KBM-7 (cell line): ENCODE data around the gene WNK1.
"Not testable (repeated sequence)": the region's sequence is repeated elsewhere in the genome, so short reads cannot be mapped to it uniquely, and the experiment has no call there.

Experiments
- DNase-seq: peaks from one replicate; pipeline ENCODE4 v3.0.0-alpha.2; 2015
- in situ Hi-C: fragments of 300-500 bp; cut with MboI; formaldehyde crosslinking; loops from 2 replicates; pipeline ENCODE4 v1.14.3; 2020; ENCODE audit warnings: low sequenced_read_pairs, low pct_unique_long_range_greater_than_20kb, mixed read lengths

The WNK1 gene

DNA sequence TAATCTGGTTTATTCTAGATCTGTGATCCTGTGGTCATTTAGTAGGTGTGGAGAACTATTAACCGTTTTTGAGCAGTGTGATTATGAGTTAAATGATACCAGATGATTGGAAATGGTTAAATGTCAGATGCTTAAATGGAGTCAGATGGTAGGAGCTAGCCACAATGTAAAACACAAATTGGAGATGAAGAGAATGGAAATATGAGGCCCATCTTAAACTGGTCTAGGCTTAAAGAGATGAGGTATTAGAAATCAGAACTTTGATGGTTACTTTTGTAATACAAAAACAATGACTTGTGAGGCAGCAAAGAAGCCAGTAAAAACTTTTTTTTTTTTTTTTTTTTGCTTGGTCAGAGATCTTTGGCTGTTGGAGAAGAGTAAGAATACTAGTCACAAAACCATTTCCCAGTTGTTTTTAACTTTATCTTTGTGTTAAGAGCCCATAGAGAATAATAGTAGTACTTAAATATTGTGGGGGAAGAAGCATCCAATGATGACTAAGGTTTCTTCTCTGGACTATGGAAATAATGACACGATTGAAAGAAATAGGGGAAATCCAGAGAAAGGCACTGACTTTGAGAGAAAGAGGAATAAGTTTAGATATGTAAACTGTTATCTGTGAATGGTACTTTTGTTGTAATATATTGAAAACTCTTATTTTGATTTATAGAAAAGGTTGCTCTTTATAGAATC is 95.9 kb downstream of the WNK1 start:
- no peak for DNase-seq

DNA sequence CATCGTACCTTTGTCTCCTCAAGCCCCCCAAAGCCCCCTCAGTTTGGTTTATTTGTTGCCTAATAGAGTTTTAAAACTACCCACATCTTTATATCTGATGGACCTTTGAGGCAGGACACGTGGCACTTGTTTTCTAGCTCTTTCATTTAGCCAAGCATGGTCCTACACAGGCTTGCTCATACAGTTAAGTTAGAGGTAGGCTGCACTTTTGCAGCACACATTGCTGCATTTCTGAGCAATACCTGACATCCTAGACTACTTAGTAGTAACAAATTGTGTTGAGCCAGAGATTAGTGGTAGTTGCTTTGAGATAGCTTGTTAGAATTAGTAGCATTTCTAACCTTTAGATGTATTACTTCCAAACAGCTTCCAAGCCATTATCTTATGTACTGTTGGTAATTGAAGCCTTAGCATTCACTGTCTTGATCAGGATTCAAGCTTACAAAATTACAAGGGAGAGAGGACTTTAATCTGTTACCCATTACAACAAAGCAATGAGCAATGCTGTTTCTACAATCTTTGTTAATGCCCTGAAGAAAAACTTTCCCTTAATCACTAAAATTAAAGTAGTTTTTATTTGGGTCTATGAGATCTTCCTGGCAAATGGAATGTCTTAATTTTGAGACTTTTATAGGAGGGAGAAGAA is 96.6 kb downstream of the WNK1 start:
- no peak for DNase-seq
- in situ Hi-C loops: no loop called here

More for the DNA sequence above, 95.9 kb downstream of the WNK1 start:
- in situ Hi-C loops: no loop called here

DNA sequence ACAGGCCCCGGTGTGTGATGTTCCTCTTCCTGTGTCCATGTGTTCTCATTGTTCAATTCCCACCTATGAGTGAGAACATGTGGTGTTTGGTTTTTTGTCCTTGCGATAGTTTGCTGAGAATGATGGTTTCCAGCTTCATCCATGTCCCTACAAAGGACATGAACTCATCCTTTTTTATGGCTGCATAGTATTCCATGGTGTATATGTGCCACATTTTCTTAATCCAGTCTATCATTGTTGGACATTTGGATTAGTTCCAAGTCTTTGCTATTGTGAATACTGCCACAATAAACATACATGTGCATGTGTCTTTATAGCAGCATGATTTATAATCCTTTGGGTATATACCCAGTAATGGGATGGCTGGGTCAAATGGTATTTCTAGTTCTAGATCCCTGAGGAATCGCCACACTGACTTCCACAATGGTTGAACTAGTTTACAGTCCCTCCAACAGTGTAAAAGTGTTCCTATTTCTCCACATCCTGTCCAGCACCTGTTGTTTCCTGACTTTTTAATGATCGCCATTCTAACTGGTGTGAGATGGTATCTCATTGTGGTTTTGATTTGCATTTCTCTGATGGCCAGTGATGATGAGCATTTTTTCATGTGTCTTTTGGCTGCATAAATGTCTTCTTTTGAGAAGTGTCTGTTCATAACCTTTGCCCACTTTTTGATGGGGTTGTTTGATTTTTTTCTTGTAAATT is 97.5 kb downstream of the WNK1 start:
- DNase-seq, in situ Hi-C loops: not testable (repeated sequence)

DNA sequence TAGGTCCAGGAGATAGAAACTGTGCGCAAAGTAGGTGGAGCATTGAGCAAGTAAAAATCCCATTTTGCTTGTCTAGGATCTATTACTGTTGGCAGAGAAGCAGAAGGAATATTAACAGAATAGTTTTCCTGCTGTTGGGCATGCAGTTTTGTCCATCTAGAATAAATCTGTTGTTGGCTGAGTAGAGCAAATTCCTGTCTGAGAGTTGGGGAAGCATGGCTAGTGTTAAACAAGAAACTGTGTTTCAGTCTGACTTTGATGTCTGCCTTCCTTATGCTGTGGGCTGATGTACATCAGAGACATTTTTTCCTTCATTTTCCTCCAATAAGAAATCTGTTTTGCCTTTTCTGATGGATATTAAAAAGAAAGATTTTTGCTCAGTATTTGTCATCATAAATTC is 99.0 kb downstream of the WNK1 start:
- in situ Hi-C loops: no loop called here
- no peak for DNase-seq

DNA sequence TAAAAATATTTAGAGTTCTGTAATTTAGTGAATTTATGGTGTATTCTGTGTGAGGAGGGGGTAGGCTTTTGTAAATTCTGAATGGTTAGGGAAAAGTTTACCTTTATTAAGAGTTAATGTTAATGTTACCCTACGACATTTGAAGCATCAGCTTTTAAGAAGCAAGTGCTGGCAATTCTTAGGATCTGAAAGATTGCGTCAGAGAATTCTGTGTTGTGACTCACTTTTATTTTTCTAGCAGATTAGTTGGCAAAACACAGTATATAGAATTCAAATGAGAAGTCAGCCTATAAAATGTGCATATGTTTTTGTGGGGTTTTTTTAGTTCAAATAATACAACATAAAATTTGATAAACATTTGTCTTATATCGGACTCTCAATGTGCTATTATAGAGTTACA is 99.5 kb downstream of the WNK1 start:
- in situ Hi-C loops: no loop called here
- DNase-seq: no peak

DNA sequence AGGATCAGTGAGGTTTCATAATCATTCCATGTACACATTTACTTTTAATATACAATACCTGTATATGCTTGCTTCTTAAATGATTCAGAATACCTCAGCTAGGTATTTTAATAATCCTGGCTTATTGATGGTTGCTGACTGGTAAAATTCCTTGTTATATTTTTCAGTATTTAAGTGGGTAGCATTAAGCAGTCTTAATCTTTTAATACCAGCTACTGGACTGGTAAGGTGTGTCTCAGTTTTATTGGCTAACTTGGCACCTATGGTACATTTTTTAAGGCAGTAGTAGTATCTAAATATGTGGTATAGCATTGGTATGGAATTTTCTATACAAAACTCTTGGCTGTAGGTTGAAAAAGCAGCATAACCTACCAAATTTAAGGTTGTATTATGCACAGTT is 100.5 kb downstream of the WNK1 start:
- no peak for DNase-seq
- in situ Hi-C loops: no loop called here

DNA sequence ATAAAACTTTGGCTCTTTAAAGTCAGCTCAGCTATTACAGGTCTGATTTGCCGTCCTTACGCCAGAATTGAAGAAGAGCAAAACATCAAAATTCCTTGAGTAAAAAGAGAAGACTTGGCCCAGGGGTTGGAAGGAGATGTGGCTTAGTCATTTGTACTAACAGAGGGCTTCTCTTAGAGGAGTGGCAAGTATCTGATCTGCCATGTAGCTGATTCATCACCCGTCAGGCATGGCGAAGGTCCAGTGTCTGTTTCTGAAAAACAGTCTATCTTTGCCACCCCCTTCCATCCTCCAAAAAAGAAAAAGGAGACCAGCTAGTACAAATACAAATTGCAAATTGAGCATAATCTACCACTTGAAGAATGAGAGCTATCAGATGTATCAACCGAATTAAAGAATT is 105.2 kb downstream of the WNK1 start:
- in situ Hi-C loops: no loop called here
- no peak for DNase-seq

DNA sequence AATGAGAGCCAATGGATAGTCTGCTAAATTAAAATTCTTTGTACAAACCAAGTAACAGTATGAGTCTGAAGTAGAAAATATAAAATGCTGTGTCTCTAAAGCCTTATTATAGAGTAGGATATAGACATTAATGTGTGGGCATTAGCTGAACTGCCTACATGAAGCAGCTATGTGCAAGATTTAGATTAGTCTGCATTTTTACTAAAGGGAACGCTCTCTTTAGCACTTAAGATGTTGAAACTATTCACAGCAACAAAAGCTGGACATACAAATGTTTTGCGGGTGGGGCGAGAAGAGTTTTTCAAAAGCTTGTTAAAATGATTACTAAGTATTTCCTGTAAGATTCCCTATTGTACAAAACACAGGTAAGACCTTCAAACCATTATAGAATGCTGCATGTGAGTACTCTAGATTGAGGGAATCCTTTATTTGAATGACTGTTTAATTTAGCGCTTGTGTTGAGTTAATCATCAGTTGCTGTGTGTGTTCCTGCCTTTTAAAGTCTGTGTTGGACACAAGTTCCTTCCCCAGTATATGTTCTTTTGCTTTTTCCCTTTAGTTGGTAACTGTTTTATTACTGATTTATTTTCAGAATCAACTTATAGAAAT is 110.0 kb downstream of the WNK1 start:
- no peak for DNase-seq
- in situ Hi-C loops: no loop called here

DNA sequence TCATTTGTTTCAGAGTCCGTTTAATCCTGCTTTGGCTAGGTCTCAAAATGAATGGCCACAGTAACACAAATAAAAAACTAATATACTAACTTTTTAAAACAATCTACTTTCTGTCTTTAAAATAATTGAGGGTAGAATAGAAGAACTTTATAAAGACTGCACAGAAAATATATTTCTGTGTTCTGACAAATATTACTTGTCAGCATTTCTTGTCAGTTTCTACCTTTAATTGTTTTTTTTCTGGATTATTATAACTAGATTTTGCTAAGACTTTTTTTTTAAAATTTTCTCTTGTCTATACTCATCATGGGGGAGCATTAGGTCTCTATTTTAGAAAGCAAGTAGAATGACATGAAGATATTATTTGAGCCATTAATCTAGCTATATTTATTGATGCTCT is 110.9 kb downstream of the WNK1 start:
- no peak for DNase-seq
- in situ Hi-C loops: no loop called here

DNA sequence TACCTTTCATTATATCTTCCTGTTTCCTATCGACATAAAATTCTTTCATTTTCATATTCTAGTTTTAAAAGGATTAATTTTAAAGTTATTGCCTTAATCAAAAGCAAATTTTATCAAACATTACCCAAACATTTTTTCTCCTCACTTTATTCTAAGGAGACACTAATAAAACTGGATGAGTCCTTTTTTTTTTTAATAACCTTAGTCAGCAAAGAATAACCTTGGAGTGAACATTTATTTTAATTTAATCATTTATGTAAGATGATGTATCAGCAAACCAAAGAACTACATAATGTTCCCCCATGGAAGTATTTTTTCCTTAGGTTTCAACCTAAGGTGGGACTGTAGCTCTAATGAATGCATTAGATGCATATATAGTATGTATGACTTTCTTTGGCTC is 113.2 kb downstream of the WNK1 start:
- DNase-seq: no peak

DNA sequence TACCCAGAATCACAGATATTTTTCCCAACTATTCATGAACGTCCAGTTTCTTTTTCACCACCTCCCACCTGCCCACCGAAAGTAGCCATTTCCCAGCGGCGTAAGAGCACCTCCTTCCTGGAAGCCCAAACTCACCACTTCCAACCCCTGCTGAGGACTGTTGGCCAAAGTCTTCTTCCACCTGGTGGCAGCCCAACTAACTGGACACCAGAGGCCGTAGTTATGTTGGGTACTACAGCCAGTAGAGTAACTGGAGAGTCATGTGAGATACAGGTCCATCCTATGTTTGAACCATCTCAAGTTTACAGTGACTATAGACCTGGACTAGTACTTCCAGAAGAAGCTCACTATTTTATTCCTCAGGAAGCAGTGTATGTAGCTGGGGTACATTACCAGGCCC is 115.5 kb downstream of the WNK1 start:
- DNase-seq: no peak
- in situ Hi-C loops: no loop called here

More for the DNA sequence above, 113.2 kb downstream of the WNK1 start:
- in situ Hi-C loops: no loop called here

DNA sequence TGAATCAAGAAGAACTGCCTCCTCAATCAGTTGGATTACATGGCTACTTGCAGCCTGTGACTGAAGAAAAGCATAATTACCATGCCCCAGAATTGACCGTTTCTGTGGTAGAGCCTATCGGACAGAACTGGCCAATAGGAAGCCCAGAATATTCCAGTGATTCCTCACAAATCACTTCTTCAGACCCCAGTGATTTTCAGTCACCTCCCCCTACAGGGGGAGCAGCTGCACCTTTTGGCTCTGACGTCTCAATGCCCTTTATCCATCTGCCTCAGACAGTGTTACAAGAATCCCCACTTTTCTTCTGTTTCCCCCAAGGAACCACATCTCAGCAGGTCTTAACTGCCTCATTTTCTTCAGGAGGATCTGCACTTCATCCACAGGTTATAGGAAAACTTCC is 116.3 kb downstream of the WNK1 start:
- in situ Hi-C loops: no loop called here
- DNase-seq: no peak

DNA sequence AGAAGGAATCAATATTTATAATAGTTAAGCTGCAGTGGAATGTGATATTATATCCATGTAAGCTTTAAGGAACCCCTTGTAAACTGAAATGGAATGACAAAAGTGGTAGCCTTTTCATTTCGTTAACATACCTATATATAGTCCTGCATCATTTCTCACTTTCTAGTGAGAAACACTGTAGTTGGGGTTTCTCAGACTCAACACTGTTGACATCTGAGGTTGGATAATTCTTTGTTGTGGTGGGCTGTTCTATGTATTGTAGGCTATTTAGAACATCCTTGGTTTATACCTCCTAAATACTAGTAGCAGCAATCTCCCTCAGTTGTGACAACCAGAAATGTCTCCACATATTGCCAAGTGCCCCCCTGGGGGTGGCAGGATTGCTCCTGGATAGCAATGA is 118.0 kb downstream of the WNK1 start:
- no peak for DNase-seq
- in situ Hi-C loops: no loop called here

DNA sequence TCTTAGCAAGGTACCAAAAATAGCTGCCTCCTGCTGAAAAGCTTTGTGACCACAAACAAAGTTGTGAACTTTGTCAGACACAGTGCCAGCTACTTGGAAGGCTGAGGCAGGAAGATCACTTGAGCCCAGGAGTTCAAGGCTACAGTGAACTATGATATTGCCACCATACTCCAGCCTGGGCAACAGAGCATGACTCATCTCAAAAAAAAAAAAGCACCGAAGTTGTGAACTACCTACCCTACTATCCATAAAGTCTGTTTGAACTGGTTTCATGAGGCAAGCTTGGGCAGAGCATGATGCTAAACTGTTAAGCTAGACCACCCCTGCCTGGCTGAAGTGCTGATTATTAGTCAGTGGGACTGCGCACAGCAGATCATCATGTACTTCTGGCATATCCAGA is 121.6 kb downstream of the WNK1 start:
- in situ Hi-C loops: no loop called here
- DNase-seq: no peak

DNA sequence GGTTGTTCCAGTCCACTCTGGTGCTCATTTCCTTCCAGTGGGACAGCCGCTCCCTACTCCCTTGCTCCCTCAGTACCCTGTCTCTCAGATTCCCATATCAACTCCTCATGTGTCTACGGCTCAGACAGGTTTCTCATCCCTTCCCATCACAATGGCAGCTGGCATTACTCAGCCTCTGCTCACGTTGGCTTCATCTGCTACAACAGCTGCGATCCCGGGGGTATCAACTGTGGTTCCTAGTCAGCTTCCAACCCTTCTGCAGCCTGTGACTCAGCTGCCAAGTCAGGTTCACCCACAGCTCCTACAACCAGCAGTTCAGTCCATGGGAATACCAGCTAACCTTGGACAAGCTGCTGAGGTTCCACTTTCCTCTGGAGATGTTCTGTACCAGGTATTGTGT is 127.3 kb downstream of the WNK1 start:
- in situ Hi-C loops: no loop called here
- DNase-seq: no peak

DNA sequence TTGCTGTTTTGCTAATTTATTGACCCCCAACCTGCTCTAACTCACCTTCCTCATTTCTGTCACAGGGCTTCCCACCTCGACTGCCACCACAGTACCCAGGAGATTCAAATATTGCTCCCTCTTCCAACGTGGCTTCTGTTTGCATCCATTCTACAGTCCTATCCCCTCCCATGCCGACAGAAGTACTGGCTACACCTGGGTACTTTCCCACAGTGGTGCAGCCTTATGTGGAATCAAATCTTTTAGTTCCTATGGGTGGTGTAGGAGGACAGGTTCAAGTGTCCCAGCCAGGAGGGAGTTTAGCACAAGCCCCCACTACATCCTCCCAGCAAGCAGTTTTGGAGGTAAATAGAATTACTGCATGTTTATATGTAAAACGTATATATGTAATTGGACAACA is 128.3 kb downstream of the WNK1 start:
- no peak for DNase-seq
- in situ Hi-C loops: no loop called here

DNA sequence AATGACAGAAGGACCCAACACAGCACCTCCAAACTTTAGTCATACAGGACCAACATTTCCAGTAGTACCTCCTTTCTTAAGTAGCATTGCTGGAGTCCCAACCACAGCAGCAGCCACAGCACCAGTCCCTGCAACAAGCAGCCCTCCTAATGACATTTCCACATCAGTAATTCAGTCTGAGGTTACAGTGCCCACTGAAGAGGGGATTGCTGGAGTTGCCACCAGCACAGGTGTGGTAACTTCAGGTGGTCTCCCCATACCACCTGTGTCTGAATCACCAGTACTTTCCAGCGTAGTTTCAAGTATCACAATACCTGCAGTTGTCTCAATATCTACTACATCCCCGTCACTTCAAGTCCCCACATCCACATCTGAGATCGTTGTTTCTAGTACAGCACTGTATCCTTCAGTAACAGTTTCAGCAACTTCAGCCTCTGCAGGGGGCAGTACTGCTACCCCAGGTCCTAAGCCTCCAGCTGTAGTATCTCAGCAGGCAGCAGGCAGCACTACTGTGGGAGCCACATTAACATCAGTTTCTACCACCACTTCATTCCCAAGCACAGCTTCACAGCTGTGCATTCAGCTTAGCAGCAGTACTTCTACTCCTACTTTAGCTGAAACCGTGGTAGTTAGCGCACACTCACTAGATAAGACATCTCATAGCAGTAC is 132.5 kb downstream of the WNK1 start:
- DNase-seq: no peak
- in situ Hi-C loops: no loop called here

DNA sequence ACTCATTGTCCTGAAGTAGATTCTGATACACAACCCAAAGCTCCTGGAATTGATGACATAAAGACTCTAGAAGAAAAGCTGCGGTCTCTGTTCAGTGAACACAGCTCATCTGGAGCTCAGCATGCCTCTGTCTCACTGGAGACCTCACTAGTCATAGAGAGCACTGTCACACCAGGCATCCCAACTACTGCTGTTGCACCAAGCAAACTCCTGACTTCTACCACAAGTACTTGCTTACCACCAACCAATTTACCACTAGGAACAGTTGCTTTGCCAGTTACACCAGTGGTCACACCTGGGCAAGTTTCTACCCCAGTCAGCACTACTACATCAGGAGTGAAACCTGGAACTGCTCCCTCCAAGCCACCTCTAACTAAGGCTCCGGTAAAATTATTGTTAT is 133.3 kb downstream of the WNK1 start:
- in situ Hi-C loops: no loop called here
- DNase-seq: no peak

DNA sequence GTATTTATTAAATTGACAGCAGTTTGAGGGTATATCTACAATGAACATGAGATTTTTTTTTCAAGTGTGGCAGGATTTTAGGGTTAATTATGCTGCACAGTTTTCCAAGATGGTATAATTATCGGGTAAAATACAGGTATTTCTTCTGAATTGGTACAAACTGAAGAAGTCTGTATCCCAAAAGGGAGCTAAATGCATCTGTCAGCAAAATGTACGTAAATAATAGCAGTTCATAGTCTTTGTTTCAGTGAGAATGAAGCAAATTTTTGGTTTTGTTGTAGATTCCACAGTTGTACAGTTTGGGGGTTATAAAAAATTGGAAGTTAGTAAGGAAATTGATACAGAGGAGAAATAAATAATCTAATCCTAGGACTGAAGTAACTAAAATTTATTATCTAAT is 133.8 kb downstream of the WNK1 start:
- in situ Hi-C loops: no loop called here
- no peak for DNase-seq

DNA sequence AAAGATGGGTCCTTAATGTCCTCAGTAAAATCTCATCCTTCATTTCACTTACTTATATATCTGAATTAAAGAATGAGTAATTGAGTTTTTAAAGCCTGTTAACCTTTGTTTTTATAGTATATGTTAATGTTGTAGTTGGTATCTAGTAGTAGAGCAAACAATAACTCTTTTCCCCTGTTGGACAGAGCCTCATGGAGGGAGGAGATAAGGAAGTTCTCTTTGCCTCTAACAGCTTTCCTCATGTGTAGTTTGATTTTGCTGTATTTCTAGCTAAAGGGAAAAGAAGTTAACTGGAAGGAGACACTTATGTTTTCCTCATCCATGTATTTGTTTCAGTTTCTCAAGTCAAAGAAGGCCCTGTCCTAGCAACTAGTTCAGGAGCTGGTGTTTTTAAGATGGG is 141.8 kb downstream of the WNK1 start:
- in situ Hi-C loops: no loop called here

More for the DNA sequence above, 141.8 kb downstream of the WNK1 start:
- no peak for DNase-seq
